Endometrium (tissue), 2 donors: ENCODE results near the gene E2F2.

Source experiments
- FAIRE-seq: peaks from 2 replicates; lab custom pipeline; 2012; peaks lifted over from hg19 to GRCh38; lab: Jason Lieb, UNC
- donor health status: control.
- donor health status: control.

Gene E2F2, protein sequence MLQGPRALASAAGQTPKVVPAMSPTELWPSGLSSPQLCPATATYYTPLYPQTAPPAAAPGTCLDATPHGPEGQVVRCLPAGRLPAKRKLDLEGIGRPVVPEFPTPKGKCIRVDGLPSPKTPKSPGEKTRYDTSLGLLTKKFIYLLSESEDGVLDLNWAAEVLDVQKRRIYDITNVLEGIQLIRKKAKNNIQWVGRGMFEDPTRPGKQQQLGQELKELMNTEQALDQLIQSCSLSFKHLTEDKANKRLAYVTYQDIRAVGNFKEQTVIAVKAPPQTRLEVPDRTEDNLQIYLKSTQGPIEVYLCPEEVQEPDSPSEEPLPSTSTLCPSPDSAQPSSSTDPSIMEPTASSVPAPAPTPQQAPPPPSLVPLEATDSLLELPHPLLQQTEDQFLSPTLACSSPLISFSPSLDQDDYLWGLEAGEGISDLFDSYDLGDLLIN

DNA sequence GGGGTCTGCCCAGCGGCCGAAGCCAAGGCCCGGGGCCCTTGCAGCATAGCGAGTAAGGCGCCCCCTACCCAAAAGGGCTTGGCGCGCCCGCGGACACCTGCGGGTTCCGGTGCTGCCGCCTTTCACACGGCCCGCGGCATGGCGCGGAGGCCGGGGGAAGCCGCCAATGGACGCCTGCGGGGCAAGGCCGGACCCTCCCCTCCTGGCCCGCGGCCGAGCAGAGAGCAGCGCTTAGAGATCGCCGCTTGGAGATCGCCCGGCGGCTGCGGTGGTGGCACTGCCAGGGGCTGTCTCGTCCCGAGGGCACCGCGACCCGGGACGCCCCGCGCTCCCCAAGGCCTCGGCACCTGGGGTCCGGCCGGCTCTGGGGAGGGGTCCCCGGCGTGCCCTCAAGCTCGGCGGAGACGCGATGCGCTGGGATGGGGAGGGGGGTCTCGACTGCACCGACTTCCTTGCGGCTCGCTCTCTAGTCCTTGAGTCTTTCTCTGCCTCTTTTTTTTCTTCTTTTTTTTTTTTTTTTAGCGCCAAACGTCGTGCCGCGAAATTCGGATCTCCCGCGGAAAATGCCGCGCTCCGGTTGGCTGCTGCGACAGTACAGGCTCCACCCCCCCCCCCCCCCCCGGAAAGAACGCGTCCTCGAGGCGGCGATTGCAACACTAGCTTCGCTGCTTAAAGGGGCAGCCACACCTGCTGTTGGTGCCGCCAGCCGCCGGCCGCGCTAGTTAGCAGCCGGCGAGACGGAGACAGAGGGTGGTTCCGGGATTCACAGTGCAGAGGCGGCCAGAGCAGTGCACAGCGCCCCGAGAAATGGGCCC, at the start of gene E2F2:
E2F2 (minus strand) TSS at position 487 of the 815 bp plus-strand sequence; CDS start at position 47, 440 bp downstream.
- no peak for FAIRE-seq

DNA sequence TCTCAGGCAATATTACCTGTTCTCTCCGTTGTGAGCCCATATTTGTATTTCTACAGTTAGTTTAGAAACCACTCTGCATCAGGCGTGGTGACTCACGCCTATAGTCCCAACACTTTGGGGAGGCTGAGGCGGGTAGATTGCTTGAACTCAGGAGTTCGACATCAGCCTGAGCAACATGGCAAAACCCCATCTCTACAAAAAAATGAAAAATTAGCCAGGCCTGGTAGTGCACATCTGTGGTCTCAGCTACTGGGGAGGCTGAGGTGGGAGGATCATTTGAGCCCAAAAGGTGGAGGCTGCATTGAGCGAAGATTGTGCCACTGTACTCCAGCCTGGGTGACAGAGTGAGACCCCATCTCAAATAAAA, 47.9 kb upstream of the E2F2 start:
- no peak for FAIRE-seq

DNA sequence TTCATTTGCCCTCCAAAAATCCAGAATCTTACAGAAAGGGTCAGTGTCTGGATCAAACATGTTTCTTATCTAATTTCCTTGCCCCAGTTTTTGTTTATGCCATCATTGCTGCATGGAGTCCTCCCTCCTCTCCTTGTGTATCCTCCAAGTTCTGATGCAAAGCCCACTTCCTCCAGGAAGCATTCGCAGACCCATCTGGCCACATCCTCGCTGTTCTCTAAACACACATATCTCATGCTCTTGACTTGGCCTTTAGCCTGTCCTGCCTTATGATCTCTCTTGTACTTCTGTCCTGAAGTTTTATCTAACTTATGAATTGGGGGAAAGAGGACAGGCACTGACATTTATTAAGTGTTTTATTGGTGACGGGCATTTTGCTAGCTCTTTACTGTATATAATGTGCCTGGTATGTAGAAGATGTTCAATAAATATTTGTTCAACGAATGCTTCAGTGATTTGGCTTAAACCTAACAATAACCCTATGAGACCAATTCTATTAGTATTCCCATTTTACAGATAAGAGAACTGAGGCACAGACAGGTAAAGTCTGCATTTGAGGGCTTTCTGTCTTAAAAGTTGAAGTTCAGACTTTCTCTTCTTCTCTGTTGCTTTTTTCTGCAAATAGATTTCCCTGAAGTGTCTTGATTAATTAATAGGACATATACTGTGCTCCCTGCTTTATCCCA, 47.4 kb upstream of the E2F2 start:
- no peak for FAIRE-seq

DNA sequence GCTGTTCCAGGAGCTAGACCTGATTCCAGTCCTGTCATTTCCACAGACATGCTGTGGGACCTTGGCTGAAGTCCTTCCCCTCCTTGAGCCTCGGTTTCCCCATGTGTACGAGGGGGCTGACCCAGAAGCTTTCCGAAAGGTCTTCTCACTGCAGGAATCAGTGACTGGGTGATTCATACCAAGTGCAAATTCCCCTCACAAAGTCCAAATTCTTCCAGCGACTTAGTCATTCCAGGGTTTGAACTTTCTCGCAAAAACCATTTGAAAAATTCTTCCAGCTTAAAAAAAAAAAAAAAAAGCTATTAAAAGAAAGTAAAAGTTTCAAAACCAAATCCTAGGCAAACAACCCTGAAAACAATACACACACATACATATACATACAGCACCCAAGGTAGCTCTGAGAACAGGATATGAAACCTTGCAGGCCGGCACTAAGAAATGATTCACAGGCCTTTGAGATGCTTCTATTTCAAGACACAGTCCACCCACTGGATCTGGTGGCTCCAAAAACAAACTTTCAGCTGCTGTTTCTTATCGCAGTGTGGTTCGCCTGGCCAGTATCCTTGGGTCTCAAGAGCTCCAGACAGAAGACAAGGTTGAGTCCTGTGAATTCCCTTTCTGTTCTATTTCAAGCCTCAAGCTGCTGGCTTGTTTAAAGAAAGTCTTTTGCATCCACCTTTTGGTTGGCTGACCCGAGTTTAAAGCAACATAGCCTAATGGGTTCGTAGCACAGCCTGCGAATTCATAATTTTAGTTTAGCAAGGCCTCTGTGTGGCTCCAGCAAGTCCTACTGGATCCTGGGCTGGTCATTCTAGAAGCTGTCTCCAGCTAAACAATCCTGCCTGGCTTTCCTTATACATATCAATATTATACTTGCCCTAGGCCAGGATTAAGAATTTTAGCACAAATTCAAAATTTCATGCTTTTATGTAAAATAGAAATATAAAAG, 46.3 kb upstream of the E2F2 start:
- no peak for FAIRE-seq

DNA sequence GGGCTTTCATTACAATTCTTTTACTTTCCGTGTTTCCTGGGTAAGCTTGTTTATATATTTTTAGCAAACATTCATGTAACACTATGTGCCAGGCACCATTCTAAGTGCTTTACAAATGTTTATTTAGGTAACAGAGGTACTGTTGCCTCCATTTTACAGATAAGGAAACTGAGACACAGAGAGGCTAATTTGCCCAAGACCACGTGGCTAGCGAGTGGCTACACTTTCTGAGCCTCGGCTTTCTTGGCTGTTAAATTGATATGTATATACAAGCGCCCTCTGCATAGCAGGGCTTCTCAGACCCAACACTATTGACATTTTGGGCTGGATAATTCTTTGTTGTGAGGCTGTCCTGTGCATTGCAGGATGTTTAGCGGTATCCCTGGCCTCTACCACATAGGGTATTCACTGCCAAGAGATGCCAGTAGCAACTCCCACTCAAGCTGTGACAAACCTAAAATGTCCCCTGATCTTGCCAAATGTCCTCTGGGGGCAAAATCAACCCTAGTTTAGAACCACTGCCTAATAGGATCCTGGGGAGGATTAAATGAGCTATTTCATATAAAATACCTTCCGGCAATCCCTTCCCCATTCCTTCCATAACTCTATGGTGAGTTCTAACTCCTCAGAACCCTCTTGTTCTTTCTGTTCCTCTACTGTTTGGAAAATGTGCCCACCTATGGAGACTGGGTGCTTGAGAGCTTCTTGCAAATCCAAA, 45.5 kb upstream of the E2F2 start:
- no peak for FAIRE-seq

DNA sequence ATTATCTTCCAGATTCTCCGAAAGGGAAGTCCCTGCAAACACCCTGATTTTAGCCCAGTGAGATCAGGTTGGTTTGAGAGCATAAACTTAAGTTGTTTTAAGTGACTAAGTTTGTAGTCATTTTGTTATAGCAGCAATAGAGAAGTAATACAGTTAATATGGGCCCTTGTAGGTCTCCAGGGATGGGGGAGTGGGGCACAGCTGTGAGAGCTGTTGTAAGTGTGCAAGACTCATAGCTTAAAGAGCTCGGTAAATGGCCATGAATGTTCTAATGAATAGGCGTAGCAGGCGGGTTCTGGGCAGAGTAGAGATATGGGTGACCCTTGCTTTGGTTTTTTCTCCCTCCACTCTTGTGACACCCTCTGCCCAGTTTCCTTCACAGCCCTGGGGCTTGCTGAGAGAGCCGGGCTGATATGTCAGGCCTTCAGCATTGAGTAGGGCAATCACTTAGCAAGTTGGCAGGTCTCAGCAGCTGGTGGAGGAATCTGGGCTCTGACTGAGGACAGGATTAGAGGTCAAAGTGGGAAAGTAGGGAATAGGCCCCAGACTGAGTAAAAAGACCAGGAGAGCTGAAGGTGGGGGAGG, 44.3 kb upstream of the E2F2 start:
- no peak for FAIRE-seq

DNA sequence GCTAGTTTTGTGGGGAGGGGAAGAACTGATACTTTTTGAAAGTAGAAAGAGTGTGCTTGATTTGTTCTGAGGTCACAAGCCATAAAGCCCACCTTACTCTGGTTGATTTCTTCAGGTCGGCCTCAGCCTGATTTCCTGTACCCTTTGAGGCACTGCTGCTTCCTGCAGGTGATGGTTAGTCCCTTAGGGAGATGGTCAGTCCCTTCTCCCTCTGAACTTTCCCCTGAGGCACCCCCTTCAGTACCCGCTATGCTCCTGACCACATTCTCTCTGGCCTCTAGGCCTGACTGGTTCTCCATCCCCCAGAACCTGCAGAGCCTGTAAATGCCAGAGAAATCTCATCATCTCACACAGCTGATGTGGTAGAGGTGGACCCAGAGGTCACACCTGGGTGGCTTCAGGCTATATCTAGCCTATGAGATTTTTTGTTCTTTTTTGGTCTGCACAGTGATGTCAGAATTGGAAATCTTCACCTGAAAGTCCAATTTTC, 43.3 kb upstream of the E2F2 start:
- FAIRE-seq = no peak

DNA sequence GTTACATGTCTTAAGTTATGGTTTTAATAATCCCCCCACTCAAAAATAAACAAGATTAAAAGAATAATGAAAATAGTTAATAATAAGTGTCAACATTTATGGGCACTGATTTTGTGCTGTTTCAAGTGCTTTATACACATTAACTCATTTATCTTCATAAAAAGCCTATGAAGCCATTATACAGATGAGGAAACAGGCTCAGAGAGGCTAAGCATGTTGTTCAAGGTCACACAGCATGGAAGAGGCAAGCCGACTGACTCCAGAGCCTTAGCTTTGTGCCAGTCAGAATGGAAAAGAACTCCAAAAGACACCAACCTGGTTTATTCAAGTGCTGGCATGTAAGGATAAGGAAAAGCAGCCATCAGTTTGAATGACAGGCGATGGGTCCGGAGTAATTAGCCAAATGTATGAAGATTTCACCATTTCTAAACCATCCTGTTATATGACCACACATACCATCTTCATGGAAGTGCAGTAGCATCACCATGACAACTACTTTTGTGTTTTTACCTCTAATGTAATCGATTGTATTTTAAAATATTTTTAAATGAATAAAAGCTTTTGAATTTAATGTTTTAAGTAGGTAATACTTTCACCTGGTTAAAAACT, 42.6 kb upstream of the E2F2 start:
- no peak for FAIRE-seq

DNA sequence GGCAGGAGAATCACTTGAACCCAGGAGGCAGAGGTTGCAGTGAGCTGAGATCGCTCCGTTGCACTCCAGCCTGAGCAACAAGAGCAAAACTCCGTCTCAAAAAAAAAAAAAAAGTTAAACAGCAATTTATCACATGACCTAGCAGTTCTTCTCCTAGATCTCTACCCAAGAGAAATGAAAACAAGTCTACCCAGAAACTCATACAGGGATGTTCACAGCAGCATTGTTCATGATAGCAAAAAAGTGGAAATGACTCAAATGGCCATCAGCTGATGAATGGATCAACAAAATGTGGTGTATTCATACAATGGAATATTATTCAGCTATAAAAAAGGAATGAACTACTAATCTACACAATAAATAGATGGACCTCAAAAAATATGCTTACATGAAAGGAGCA, 40.4 kb upstream of the E2F2 start:
- FAIRE-seq = no peak

DNA sequence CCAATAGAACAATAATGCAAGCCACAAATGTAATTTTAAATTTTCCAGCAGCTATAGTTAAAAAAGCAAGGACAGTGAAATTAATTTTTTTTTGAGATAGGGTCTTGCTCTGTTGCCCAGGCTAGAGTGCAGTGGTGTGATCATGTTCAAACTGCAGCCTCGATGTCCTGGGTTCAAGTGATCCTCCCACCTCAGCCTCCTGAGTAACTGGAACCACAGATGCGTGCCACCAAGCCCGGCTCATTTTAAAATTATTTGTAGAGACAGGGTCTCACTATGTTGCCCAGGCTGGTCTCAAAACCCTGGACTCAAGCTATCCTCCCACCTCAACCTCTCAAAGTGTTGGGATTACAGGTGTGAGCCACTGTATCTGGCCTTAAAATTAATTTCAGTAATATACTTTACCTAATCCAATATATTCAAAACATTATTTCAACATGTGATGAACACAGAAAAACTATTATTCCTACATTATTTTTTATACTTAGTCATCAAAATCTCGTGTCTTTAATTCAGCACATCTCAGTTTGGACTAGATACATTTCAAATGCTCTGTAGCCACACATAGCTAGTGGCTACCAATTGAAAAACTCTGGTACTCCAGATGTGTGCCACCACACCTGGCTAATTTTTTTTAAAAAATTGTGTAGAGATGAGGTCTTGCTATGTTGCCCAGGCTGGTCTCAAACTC, 39.1 kb upstream of the E2F2 start:
- no peak for FAIRE-seq

DNA sequence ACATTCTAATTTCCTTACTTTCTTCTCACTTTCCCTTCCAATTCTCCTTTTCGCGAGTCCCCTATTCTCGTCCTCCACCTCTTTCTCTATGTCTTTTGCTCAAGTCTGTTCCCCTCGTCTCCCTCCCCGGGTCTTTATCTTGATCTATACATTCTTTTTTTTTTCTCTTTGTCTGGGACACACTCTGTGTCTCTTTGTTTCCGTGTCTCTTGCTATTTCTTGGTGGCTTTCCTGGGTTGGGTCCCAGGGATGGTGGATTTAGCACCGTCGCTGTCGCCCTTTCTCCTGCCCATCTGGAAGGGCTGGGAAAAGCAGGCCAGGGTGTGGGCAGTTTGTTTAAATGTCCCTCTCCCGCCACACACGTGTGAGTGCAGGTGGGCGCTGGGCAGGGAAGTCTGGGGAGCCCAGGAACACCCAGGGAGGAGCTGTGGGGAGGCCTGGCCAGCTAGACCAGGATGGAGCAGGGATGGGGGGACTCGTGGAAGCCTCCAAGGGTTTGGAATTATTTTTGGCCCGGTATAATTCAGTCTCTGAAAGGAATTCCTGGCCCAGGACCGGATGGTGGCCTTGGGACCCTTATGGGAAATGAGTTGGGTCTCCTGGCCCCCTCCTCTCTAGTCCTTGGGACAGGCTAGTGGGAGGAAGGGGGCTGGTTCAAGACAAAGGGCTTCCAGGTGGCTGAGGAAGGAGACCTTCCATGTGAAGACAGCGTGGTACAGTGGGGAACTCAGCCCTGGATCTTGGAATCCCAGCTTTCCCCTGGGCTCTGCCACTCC, 37.8 kb upstream of the E2F2 start:
- FAIRE-seq = no peak

DNA sequence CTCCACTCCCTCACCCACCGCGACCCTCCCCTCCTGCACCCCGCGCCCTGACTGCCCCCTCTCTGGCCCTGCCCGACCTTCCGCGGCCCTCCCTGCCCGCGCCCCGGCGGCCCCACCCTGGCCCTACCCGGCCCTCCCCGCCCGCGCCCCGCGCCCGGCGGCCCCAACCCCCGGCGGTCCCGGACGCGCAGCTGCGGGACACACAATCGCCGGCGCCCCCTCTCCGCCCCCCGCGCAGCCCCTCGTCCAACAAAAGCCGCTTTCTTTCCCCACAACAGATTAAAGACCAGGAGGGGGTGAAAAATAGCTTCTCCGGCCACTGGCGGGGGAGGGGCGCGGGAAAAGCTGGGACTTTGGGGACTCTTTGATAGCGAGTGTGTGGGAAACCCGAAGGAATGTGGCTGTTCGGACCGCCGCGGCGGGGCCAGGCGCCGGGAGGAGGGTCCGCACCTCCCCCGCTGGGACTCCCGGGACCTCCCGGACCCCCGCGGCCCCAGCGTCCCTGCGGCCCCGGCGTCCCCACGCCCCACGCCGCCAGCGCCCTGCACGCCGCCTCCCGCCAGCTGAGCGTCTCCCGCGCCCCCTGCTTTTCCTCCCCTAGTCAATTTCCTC, 37.1 kb upstream of the E2F2 start:
- no peak for FAIRE-seq

DNA sequence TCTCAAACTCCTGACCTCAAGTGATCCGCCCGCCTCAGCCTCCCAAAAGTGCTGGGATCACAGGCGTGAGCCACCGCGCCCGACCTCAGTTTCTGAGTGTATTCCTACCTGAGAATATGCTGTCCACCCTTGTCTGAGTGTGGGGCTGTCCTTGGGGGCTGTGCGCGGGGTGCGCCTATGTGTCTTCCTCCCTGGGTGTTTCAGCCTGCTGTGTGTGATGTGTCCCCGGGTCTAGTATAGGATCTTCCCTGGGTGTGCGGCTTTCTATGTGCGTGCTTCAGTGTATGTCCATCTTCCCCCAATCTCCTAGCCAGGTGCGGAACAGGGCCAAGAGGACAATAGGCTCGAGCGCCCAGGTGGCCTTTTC, 36.6 kb upstream of the E2F2 start:
- FAIRE-seq = no peak

DNA sequence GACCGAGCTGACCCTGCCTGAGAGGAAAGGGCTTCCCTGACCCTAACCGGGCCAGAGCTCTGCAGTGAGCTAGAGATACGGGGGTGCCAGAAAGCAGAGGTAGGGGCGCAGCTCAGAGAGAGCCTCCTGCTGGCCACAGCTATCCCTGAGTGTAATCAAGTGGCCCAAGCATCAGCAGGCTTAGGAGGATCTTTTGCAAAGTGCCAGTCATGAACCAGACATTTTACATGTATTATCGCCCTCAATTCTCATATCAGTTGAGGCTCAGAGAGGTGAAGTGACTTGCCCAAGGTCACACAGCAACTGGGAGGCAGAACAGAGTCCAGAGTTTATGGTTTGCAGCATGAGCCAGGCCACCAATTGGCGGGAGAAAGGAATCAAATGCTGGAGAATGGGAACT, 35.3 kb upstream of the E2F2 start:
- no peak for FAIRE-seq

DNA sequence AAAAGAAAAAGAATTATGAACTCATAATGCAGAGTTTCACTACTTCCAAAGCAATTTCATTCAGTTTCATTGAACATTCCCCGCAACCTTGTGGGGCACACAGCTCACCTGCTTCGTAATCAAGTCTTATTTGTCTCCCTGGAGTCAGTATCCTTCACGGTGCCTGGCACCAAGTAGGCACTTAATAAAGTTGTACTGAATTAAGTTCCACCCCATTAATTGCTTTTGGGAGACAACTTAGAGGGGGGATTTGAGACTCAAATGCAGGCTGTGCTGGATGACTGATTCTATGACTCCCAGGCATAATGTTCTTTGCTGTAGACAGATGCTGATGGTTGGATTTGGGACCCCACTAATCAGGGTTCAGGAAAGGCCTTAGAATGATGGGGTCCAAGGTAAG, 34.7 kb upstream of the E2F2 start:
- FAIRE-seq = no peak

DNA sequence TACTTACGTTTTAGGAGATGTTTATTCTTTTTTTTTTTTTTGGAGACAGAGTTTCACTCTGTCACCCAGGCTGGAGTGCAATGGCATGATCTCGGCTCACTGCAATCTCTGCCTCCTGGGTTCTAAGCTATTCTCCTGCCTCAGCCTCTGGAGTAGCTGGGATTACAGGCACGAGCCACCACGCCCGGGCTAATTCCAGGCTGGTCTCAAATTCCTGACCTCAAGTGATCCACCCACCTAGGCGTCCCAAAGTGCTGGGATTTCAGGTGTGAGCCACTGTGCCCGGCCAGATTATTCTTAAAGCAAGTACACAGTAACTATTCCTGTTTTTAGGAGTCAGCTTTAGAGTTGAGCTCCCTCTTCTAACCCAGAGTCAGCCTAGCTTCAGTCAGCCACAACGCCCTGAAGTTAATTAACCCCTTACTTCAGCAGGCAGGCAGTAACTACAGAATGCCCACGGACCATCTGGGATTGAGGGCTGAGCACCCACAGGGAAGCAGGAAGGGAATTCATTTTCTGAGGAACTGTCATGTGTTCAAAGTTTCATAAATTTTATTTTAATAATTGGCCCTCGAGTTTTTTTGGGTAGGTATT, 33.6 kb upstream of the E2F2 start:
- no peak for FAIRE-seq

DNA sequence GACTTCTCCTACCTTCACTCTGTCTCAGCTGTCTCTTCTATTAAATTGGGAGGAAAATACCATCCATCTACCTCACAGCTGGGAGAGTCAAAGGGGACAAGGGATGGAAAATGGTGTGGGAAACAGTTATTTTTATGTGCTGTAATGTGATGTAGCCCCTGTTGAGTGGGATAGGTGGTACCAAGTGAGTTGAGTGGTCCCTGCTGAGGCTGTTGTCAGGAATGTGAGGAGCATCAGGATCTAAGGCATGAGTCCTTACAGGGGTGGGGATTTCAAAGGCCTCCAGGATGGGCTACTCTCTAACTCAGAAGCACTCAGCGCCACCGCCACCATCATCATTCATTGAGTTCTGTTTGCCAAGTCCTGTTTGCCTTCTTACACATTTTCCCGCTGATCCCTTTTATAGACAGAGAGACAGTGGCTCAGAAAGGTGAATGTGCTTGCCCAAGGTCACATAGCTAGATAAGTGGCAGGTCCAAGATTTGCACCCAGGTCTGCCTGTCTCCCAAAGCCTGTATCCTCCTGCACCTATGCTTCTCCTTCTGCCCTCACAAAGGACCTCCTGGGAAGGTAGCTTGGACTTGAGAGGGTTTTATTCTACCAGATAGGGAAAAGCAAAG, 32.8 kb upstream of the E2F2 start:
- FAIRE-seq = no peak
